GM20000 (cell line): ENCODE measurements around the gene AQP11.
"Not testable (repeated sequence)": the region's sequence is repeated elsewhere in the genome, so short reads cannot be mapped to it uniquely, and the experiment has no call there.

ENCODE experiments used
- DNase-seq: peaks from one replicate; pipeline ENCODE4 v3.0.0; 2012; ENCODE audit warnings: low spot score
- CTCF ChIP-seq: IDR thresholded peaks from 2 replicates; pipeline ENCODE4 v1.5.1; 2012; ENCODE audit warnings: mild to moderate bottlenecking, control low read depth; ENCODE audit errors: extremely low read depth, missing control alignments

Gene AQP11

GRCh38 chr11:77589521-77590193 is at the start of gene AQP11:
TSS of gene AQP11 (plus strand) at chr11:77589953. CDS start at chr11:77589993, 40 bp downstream.
- peak; percentile 94 for DNase-seq
- no peak for TF ChIP-seq CTCF

GRCh38 chr11:77542296-77542695 is 47.5 kb upstream of the AQP11 start:
- TF ChIP-seq CTCF, result no peak
- no peak for DNase-seq

- TF ChIP-seq CTCF, result no peak
- no peak for DNase-seq
These were observed 42.5 kb upstream of the AQP11 start for GRCh38 chr11:77547047-77547836.

- TF ChIP-seq CTCF, result no peak
These were observed 41.7 kb upstream of the AQP11 start for GRCh38 chr11:77547863-77548551.

GRCh38 chr11:77548552-77549445 is 41.0 kb upstream of the AQP11 start:
- no peak for DNase-seq
- no peak for TF ChIP-seq CTCF

More at GRCh38 chr11:77547863-77548551, 41.7 kb upstream of the AQP11 start:
- peak; percentile 63 for DNase-seq

GRCh38 chr11:77551426-77551825 is 38.3 kb upstream of the AQP11 start:
- not testable (repeated sequence) for DNase-seq

GRCh38 chr11:77557553-77557952 is 32.2 kb upstream of the AQP11 start:
- DNase-seq, result peak; percentile 15
- TF ChIP-seq CTCF, result peak; percentile 28
